ENCODE results near the gene ACTN1.
A peak's percentile ranks its signal among the peaks of the same experiment; 100 is the strongest.

Gene ACTN1

DNA sequence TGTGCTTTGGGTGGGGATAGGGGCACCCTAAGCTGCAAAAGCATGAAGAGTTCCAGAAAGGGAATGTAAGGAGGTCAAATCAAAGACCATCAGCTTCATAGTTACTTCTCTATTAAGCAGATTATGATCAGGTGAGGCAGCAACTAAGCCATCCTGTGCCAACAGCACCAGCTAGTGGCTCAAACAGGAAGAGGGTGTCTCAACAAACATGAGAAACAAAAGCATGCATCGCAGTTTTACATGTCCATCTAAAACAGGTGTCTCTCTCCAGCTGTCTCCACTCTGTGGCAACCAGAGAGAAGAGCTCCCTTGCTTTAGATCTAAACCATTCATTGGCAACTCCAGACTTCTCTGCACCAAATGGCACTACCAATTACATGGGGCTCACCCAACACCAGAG is 52.9 kb downstream of the ACTN1 start:
- TF ChIP-seq, protein P1, sequence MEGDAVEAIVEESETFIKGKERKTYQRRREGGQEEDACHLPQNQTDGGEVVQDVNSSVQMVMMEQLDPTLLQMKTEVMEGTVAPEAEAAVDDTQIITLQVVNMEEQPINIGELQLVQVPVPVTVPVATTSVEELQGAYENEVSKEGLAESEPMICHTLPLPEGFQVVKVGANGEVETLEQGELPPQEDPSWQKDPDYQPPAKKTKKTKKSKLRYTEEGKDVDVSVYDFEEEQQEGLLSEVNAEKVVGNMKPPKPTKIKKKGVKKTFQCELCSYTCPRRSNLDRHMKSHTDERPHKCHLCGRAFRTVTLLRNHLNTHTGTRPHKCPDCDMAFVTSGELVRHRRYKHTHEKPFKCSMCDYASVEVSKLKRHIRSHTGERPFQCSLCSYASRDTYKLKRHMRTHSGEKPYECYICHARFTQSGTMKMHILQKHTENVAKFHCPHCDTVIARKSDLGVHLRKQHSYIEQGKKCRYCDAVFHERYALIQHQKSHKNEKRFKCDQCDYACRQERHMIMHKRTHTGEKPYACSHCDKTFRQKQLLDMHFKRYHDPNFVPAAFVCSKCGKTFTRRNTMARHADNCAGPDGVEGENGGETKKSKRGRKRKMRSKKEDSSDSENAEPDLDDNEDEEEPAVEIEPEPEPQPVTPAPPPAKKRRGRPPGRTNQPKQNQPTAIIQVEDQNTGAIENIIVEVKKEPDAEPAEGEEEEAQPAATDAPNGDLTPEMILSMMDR (IDR thresholded peaks at IDR 0.05; ENCODE audit: low read length, missing control alignments): peak; percentile 56
- DNase-seq (ENCODE audit: low read depth): peak; percentile 33

DNA sequence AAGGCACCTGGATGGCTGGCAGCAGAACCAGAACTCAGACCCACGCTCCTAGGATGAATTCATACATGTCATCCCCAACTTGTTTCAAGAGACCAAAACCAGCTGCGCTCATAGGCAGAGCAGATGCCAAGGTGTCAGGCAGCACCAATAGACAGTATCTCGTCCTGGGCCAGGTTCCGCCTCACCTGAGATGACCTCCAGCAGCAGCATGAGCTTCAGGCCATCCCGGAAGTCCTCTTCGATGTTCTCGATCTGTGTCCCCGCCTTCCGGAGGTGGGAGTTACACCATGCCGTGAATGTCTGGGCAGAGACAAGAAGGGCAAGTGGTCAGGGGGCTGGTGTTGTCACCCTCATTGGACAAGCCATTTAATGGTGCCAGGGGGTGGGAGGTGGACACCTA is 53.7 kb downstream of the ACTN1 start:
- H3K4me3 ChIP-seq (replicated peaks; ENCODE audit: low read depth, low read length): no peak overlapping the region
- TF ChIP-seq, protein P1 (IDR thresholded peaks at IDR 0.05; ENCODE audit: low read length, missing control alignments): no peak
- DNase-seq (ENCODE audit: low read depth): no peak

More for the DNA sequence above, 52.9 kb downstream of the ACTN1 start:
- H3K4me3 ChIP-seq (replicated peaks; ENCODE audit: low read depth, low read length): no peak overlapping the region

DNA sequence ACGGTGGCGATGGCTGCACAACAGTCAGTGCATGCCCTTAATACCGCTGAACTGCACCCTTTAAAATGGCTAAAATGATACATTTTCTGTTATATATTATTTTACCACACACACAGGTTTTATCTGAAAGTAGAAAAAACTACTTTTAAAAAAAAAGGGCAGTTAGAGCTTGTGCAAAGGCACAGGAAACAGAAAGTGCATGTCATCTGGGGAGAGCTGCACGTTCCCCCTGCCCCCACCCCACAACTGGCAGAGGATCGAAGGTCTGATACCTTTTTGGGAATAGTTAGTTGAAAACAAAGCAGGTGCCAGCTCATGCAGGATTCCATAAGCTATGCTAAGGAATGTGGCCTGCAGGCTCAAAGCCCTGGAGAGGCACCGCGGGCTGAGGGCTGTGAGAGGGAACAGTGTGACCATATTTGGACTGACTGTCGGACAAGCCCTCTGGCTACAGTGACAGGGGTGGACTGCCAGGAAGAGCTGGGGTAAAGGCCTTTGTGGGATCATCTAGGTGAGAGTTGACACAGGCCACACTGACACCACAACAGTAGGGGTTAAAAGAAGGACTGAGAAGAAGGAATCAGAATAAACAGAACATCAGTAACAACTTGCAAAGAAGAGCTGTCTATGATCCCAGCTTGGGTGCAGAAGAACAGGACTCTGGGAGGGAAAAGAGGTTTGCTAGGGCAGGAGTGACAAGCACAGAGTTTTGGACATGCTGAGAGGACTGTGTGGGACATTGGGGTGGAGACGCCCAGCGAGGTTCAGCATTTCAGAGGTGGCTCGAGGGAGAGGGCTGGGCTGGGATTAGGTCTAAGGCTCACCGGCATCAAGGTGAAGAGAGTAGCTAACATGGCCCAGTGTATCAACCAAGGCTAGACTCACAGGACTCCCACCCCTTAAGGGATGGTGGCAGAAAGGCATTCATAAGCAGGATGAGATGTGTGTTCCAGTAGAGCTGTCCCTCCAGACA is 54.6 kb downstream of the ACTN1 start:
- DNase-seq (ENCODE audit: low read depth): no peak
- TF ChIP-seq, protein P1 (IDR thresholded peaks at IDR 0.05; ENCODE audit: low read length, missing control alignments): no peak
- no peak overlapping the region for H3K4me3 ChIP-seq (replicated peaks; ENCODE audit: low read depth, low read length)

DNA sequence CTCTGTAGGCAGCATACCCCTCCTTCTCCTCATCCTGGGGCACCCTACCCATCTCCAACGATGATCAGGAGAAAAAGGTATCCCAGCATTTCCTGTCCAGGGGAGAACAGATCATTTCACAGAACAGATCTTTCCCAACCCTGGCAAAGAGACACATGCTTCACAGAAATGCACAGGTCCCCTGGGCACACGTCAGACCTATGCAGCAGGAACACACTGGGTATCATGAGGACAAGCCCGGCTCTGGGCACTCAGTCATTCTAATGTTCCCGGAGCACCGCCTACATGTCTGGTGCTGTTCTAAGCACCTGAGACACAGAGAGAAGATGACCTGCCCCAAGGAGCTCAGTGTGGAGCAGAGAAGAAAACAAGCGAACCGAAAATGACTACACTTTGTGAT is 56.2 kb downstream of the ACTN1 start:
- TF ChIP-seq, protein P1 (IDR thresholded peaks at IDR 0.05; ENCODE audit: low read length, missing control alignments): no peak
- H3K4me3 ChIP-seq (replicated peaks; ENCODE audit: low read depth, low read length): no peak overlapping the region
- no peak for DNase-seq (ENCODE audit: low read depth)

DNA sequence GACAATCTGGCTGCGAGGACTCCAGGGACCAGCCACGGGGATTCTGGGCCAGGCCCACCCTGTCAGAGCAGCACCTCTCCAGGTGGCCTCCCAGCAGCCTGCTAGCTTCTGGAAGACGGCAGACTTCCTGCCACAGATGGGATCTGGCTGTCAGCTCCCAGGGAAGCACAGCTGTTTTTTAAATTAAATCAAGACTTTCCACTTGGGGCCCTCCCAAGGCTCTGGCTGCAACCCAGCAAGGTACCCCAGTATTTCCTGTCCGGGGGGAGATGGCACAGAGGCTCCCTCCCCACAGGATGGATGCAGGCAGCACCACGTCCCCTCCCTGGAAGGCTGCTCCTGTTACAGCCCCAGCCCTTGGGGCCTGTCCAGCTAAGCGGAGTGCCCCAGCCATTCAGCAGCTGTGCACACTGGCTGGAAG is 56.9 kb downstream of the ACTN1 start:
- H3K4me3 ChIP-seq (replicated peaks; ENCODE audit: low read depth, low read length): no peak overlapping the region
- TF ChIP-seq, protein P1 (IDR thresholded peaks at IDR 0.05; ENCODE audit: low read length, missing control alignments): no peak
- DNase-seq (ENCODE audit: low read depth): no peak

DNA sequence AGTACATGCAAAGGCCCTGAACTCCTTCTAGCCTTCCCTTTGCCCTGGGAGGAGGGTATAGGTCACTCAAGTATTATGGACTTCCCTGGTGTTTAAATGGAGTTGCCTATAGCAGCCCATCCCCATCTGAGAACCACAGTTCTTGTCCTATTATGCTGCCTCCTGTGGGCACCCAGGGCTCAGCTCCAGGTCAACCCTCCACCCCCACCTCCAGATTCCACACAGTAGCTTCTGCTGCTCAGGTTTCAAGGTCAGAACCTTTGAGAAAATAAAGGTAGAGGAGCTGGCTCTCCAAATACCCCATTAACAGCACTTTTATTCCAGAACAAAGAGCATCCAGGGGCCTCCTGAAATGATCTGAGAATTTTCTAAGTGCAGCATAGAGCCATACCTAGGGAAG is 57.4 kb downstream of the ACTN1 start:
- DNase-seq (ENCODE audit: low read depth): no peak
- H3K4me3 ChIP-seq (replicated peaks; ENCODE audit: low read depth, low read length): no peak overlapping the region
- TF ChIP-seq, protein P1 (IDR thresholded peaks at IDR 0.05; ENCODE audit: low read length, missing control alignments): peak; percentile 11

Data from fibroblast of pulmonary artery (primary cell).